CD14-positive monocyte (primary cell): ENCODE data around the gene INHBC. TPM values are rescaled to one million over a fixed set of nuclear protein-coding genes. Genes with fewer than 3 reads are reported as not detected.
"Not testable (repeated sequence)": the region's sequence is repeated elsewhere in the genome, so short reads cannot be mapped to it uniquely, and the experiment has no call there.

ENCODE experiments used
- DNase-seq, 3 donors: peaks; one replicate each; pipeline ENCODE4 v3.0.0-alpha.2; 2011 to 2022
- H2AFZ ChIP-seq: 2 replicates; pipeline ENCODE4 v1.6.0; 2012; ENCODE audit warnings: mild to moderate bottlenecking, low read depth, low read length, inconsistent platforms; ENCODE audit not compliant: insufficient read depth, poor library complexity, severe bottlenecking
- H3K27ac ChIP-seq, 2 donors: 1 replicate in 1 of 2; 2 replicates in 1 of 2; pipeline ENCODE4 v1.5.1; 2012 to 2013; ENCODE audit warnings: low read length in 2 of 2, control low read depth in 1 of 2, inconsistent platforms in 1 of 2, low read depth in 1 of 2, mild to moderate bottlenecking in 1 of 2
- H3K27me3 ChIP-seq, 2 donors: one replicate each; pipeline versions ENCODE4 v1.6.0 to v1.6.1; 2011 to 2013; ENCODE audit warnings: low read length in 2 of 2; ENCODE audit not compliant: control insufficient read depth in 2 of 2, insufficient read depth in 2 of 2
- H3K36me3 ChIP-seq, 2 donors: replicated peaks in 1 of 2; 1 replicate in 1 of 2; 2 replicates in 1 of 2; pipeline versions ENCODE4 v1.5.1 to v1.6.1; 2012 to 2013; ENCODE audit warnings: low read length in 2 of 2, control low read depth in 1 of 2, inconsistent platforms in 1 of 2, mild to moderate bottlenecking in 1 of 2; ENCODE audit not compliant: insufficient read depth in 2 of 2, control insufficient read depth in 1 of 2
- H3K4me1 ChIP-seq, 2 donors: 1 replicate in 1 of 2; 2 replicates in 1 of 2; pipeline versions ENCODE4 v1.5.1 to v1.6.1; 2012 to 2013; ENCODE audit warnings: low read length in 2 of 2, control low read depth in 1 of 2, inconsistent platforms in 1 of 2, mild to moderate bottlenecking in 1 of 2, moderate library complexity in 1 of 2; ENCODE audit not compliant: insufficient read depth in 2 of 2, control insufficient read depth in 1 of 2
- H3K4me2 ChIP-seq: replicated peaks from 2 replicates; pipeline ENCODE3; 2012; ENCODE audit warnings: low read length, moderate library complexity, mild to moderate bottlenecking; ENCODE audit not compliant: poor library complexity, severe bottlenecking; ENCODE audit errors: extremely low read depth
- H3K4me3 ChIP-seq, 3 experiments: fragments of 200-600 bp in 1 of 3; sonication (generic) in 1 of 3; replicated peaks in 1 of 3; 1 replicate in 2 of 3; 2 replicates in 1 of 3; pipeline ENCODE4 v1.5.1; 2011 to 2013; ENCODE audit warnings: low read length in 3 of 3, mild to moderate bottlenecking in 3 of 3, control low read depth in 2 of 3, low read depth in 2 of 3, inconsistent platforms in 1 of 3, moderate library complexity in 1 of 3
- H3K79me2 ChIP-seq: 2 replicates; pipeline ENCODE4 v1.6.0; 2012; ENCODE audit warnings: mild to moderate bottlenecking, control low read depth, inconsistent platforms, low read length, moderate library complexity; ENCODE audit not compliant: insufficient read depth
- H3K9ac ChIP-seq: 2 replicates; pipeline ENCODE4 v1.6.0; 2017; ENCODE audit warnings: low read length, mild to moderate bottlenecking; ENCODE audit not compliant: insufficient read depth, poor library complexity, severe bottlenecking
- H3K9me3 ChIP-seq, 2 donors: replicated peaks in 1 of 2; 1 replicate in 1 of 2; 2 replicates in 1 of 2; pipeline versions ENCODE4 v1.5.1 to v1.6.1; 2012 to 2013; ENCODE audit warnings: low read length in 2 of 2, control low read depth in 1 of 2; ENCODE audit not compliant: control insufficient read depth in 1 of 2, insufficient read depth in 1 of 2
- H4K20me1 ChIP-seq: 2 replicates; pipeline ENCODE4 v1.6.0; 2012; ENCODE audit warnings: mild to moderate bottlenecking, low read length, control low read depth, moderate library complexity; ENCODE audit not compliant: insufficient read depth
- H3K27ac Mint-ChIP-seq, 7 donors: one replicate each; pipeline ENCODE4 v1.8.0; 2020; ENCODE audit warnings: mild to moderate bottlenecking in 7 of 7, mixed read lengths in 7 of 7, moderate library complexity in 6 of 7, inconsistent platforms in 2 of 7
- H3K27me3 Mint-ChIP-seq, 3 donors: one replicate each; pipeline ENCODE4 v1.8.0; 2021 to 2022; ENCODE audit warnings: low read depth in 3 of 3, mild to moderate bottlenecking in 3 of 3, mixed read lengths in 3 of 3, moderate library complexity in 3 of 3, inconsistent platforms in 1 of 3
- H3K36me3 Mint-ChIP-seq, 2 donors: one replicate each; pipeline ENCODE4 v1.8.0; 2020; ENCODE audit warnings: mixed read lengths in 2 of 2, inconsistent platforms in 1 of 2, mild to moderate bottlenecking in 1 of 2
- H3K4me1 Mint-ChIP-seq: one replicate; pipeline ENCODE4 v1.8.0; 2020; ENCODE audit warnings: mild to moderate bottlenecking, mixed read lengths
- H3K4me3 Mint-ChIP-seq, 2 donors: one replicate each; pipeline ENCODE4 v1.8.0; 2020; ENCODE audit warnings: mild to moderate bottlenecking in 2 of 2, mixed read lengths in 2 of 2, moderate library complexity in 1 of 2
- H3K9me3 Mint-ChIP-seq, 7 donors: one replicate each; pipeline ENCODE4 v1.8.0; 2020 to 2022; ENCODE audit warnings: mixed read lengths in 7 of 7, mild to moderate bottlenecking in 6 of 7, moderate library complexity in 6 of 7, inconsistent platforms in 2 of 7
- WGBS: methylation state at CpG from one replicate; pipeline ENCODE4 v1.1.5; 2013; ENCODE audit warnings: missing lambda C conversion rate; ENCODE audit not compliant: insufficient coverage; 5-methylcytosine and 5-hydroxymethylcytosine counted together
- intact Hi-C, 2 donors: fragments of 100-400 bp; cut with micrococcal nuclease; formaldehyde crosslinking; loops; one replicate each; pipeline versions ENCODE4 v1.15.0 to v1.15.1; 2023
- polyA plus RNA-seq, 3 donors: library from polyadenylated mRNA; depleted of rRNA in 1 of 3; unstranded in 2 of 3; stranded (reverse) in 1 of 3; fragments of 300-500 nt in 2 of 3; fragments of >200 nt in 1 of 3; fragmentation: Illumina TruSeq in 2 of 3; gene quantifications; 1 replicate in 2 of 3; 2 replicates in 1 of 3; pipeline ENCODE4 v1.2.3, GENCODE V29; 2012 to 2021
- TF ChIP-seq, protein P1 (sequence below): fragments of 200-600 bp; IDR thresholded peaks from one replicate; pipeline ENCODE4 v1.8.0; 2022; ENCODE audit warnings: antibody characterized with exemption, mild to moderate bottlenecking

Gene INHBC
- polyA plus RNA-seq, 3 donors, result not detected

DNA sequence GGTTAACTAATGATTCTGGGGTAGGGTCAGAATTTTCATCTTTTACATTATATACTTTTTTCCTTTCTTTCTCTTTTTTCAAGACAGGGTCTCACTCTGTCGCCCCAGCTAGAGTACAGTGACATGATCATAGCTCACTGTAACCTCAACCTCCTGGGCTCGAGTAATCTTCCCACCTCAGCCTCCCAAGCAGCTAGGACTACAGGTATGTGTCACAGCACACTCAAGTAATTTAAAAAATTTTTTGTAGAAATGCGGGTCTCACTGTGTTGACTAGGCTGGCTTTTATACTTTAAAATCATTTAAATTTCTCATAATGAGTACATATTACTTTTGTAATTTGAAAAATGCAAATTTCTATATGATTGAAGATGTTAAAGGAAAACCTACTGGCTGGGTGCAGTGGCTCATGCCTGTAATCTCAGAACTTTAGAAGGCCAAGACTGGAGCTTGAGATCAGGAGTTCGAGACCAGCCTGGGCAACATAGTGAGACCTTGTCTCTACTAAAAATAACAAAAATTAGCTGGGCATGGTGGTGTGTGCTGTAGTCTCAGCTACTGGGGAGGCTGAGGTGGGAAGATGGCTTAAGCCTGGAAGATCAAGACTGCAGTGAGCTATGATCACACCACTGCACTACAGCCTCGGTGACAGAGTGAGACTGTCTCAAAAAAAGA, 29.5 kb upstream of the INHBC start:
- no peak for DNase-seq
- Histone ChIP-seq H3K27ac (no peak overlapping the region), H3K9ac (no peak overlapping the region), H3K79me2 (peaks cover 48% of the 10 kb centered on the region), H3K4me2 (no peak overlapping the region), H3K9me3 (no peaks in the 10 kb centered on the region), H3K36me3 (no peaks in the 10 kb centered on the region), H2AFZ (no peak overlapping the region), H3K4me3 (no peak overlapping the region), H4K20me1 (peaks cover 55% of the 10 kb centered on the region), H3K4me1 (no peaks in the 10 kb centered on the region), H3K27me3 (no peaks in the 10 kb centered on the region)
- TF ChIP-seq, protein P1, sequence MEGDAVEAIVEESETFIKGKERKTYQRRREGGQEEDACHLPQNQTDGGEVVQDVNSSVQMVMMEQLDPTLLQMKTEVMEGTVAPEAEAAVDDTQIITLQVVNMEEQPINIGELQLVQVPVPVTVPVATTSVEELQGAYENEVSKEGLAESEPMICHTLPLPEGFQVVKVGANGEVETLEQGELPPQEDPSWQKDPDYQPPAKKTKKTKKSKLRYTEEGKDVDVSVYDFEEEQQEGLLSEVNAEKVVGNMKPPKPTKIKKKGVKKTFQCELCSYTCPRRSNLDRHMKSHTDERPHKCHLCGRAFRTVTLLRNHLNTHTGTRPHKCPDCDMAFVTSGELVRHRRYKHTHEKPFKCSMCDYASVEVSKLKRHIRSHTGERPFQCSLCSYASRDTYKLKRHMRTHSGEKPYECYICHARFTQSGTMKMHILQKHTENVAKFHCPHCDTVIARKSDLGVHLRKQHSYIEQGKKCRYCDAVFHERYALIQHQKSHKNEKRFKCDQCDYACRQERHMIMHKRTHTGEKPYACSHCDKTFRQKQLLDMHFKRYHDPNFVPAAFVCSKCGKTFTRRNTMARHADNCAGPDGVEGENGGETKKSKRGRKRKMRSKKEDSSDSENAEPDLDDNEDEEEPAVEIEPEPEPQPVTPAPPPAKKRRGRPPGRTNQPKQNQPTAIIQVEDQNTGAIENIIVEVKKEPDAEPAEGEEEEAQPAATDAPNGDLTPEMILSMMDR, result no peak
- WGBS, result no CpG with 5 or more reads among the region's 5 CpGs
- H3K9me3 Mint-ChIP-seq, result no peaks in the 10 kb centered on the region
- no peak overlapping the region for H3K4me3 Mint-ChIP-seq
- H3K27me3 Mint-ChIP-seq, result peaks cover 0 to 2% (median 0%) of the 10 kb centered on the region in 3 donors
- no peaks in the 10 kb centered on the region for H3K4me1 Mint-ChIP-seq
- H3K27ac Mint-ChIP-seq, result peak overlapping the region in 2 of 7 donors; percentile 70 to 75
- intact Hi-C loops, result no loop called here
- H3K36me3 Mint-ChIP-seq, result peaks cover 1 to 19% of the 10 kb centered on the region in 2 donors

DNA sequence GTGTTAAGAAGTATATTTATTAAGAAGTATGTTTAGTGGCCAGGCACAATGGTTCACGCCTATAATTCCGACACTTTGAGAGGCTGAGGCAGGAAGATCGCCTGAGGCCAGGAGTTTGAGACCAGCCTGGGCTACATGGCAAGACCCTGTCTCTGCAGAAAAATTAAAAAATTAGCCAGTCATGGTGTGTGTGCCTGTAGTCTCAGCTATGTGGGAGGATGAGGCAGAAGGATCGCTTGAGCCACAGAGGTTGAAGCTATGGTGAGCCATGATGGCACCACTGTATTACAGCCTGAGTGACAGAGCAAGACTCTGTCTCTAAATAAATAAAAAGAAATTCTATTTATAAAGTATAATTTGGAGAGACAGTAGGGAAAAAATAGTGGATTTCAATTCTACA, 24.1 kb upstream of the INHBC start:
- H3K9me3 Mint-ChIP-seq, result no peaks in the 10 kb centered on the region
- Histone ChIP-seq H3K9ac (no peak overlapping the region), H3K9me3 (no peaks in the 10 kb centered on the region), H2AFZ (no peak overlapping the region), H3K79me2 (peaks cover 72% of the 10 kb centered on the region), H3K36me3 (peaks cover 0 to 6% of the 10 kb centered on the region in 2 donors), H3K27ac (no peak overlapping the region), H3K27me3 (no peaks in the 10 kb centered on the region), H3K4me3 (no peak overlapping the region), H3K4me1 (no peaks in the 10 kb centered on the region), H3K4me2 (no peak overlapping the region), H4K20me1 (peaks cover 72% of the 10 kb centered on the region)
- DNase-seq, result no peak
- WGBS, result 100% methylated on average over 3 of the region's 4 CpGs
- H3K36me3 Mint-ChIP-seq, result peaks cover 20 to 36% of the 10 kb centered on the region in 2 donors
- TF ChIP-seq, protein P1, result no peak
- H3K27me3 Mint-ChIP-seq, result peaks cover 0 to 1% (median 0%) of the 10 kb centered on the region in 3 donors
- peaks cover 4% of the 10 kb centered on the region for H3K4me1 Mint-ChIP-seq
- no peak overlapping the region for H3K4me3 Mint-ChIP-seq
- no peak overlapping the region for H3K27ac Mint-ChIP-seq
- intact Hi-C loops, result no loop called here

- H3K27ac ChIP-seq, H3K9me3 ChIP-seq, intact Hi-C loops, H3K4me1 ChIP-seq, H3K9me3 Mint-ChIP-seq, H2AFZ ChIP-seq, H3K36me3 ChIP-seq, H3K9ac ChIP-seq, H3K4me3 ChIP-seq, DNase-seq, H3K27me3 Mint-ChIP-seq, H3K4me3 Mint-ChIP-seq, H3K4me2 ChIP-seq, H3K27me3 ChIP-seq: not testable (repeated sequence)
- no CpG with 5 or more reads among the region's 6 CpGs for WGBS
- Mint-ChIP-seq H3K27ac (peak overlapping the region in 2 of 7 donors; percentile 26 to 46), H3K4me1 (peaks cover 14% of the 10 kb centered on the region), H3K36me3 (peaks cover 27 to 36% of the 10 kb centered on the region in 2 donors)
- peaks cover 77% of the 10 kb centered on the region for H4K20me1 ChIP-seq
- H3K79me2 ChIP-seq, result peaks cover 81% of the 10 kb centered on the region
Measured at GRCh38 chr12:57414160-57414559, 20.4 kb upstream of the INHBC start.
